ENCODE data around the gene ETV7.
A peak's percentile ranks its signal among the peaks of the same experiment; 100 is the strongest.
"Not testable (repeated sequence)": the region's sequence is repeated elsewhere in the genome, so short reads cannot be mapped to it uniquely, and the experiment has no call there.

Gene ETV7

DNA sequence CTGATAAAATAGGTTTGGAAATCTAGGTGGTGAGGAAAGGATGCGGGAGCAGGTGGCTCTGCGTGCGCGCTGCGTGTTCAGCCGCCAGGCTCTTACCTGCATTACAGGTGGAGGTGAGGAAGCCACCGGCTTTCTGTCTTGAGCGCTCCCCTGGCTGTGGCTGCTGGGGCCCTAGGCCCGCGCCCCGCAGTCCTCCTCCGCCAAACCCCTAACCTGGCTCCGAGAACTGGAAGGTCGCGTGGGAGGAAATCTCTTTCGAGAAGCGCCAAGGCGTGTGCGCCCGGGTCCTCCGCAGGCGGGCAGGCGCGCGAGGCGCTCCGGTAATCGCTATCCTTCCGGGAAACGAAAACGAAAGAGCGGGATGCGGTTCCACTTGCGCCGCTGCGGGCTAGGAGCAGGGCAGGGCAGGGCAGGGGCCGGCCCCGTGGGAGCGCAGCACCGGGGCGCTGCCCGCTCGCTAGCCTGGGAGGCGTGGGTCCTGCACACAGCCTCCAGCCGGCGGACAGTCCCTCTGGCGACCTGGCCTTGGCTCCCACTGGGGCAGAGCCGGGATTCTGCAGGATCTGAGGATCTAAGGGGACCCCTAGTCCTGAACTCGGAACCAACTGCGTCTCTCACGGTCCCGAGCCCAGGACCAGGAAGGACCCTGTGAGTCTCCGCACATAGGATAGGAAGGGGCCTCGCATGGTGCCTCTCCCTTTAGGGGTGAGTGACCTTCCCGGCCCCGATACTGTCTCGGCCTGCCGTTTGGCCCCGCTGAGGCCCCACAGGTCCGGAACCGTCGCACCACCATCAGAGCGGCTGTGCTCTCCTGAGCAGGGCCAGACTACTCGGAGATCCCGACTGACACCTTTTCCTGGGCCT lies at the start of gene ETV7:
ETV7 (minus strand) TSS at position 230 of the 864 bp plus-strand sequence; CDS start at position 102, 128 bp downstream.
- peak; percentile 18 to 35 for DNase-seq (ENCODE audit: low read depth in 2 of 2, low spot score in 1 of 2)

DNA sequence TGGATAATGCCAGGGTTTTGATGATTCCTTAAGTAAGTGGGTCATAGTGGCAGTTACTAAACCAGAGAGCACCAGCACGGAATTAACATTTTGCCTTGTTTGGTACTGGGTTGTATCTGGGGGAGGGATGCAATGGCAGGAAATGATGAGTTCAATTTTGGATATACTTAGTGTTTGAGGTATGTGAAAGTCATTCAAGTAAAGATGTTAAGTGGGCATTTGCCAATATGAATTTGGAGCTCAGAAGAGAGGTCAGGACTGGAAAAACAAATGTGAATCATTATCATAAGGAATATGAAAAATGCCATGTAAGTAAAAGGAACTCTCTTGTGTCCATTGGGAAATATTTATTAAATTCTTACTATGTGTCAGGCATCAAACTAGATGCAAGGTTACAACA lies 49.0 kb upstream of the ETV7 start:
- DNase-seq (ENCODE audit: low read depth in 2 of 2, low spot score in 1 of 2), result no peak

DNA sequence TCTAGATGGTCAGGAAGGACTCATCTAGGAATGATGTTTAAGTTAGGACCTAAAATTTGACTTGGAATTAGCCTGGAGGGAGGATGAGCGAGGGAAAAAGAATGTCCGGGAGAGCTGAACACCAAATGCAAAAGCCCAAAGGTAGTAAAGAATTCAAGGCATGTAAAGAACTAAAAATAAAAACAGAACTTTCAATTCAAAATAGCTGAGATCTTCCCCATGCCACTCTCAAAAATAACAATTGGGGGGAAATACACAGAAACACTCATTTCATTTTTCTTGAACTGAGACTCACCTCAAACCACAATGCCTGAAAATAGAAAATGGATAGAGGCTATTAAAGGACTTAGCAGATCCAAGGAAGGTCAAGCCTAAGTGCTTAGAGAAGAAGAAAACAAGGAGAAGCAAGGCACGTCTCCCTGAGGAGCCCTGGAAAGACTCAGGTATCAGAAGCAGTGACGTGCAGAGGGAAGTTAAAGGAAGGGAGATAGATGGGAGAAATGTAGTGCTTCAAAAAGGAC lies 44.7 kb upstream of the ETV7 start:
- no peak for DNase-seq (ENCODE audit: low read depth in 2 of 2, low spot score in 1 of 2)

DNA sequence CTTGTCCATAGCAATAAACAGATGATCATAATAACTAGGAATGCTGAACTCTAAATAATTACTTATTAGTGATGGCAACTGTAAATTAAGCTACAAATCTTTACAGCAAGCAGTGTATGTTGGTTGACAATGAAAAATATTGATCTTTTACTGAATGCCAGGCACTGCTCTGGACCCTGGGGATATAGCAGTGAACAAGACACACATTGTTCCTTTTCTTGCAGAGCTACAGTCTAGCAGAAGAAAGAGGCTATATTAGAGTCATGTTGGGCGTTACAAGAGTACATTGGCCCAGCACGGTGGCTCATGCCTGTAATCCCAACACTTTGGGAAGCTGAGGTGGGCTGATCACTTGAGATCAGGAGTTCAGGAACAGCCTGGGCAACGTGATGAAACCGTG lies 43.7 kb upstream of the ETV7 start:
- DNase-seq (ENCODE audit: low read depth in 2 of 2, low spot score in 1 of 2), result no peak

DNA sequence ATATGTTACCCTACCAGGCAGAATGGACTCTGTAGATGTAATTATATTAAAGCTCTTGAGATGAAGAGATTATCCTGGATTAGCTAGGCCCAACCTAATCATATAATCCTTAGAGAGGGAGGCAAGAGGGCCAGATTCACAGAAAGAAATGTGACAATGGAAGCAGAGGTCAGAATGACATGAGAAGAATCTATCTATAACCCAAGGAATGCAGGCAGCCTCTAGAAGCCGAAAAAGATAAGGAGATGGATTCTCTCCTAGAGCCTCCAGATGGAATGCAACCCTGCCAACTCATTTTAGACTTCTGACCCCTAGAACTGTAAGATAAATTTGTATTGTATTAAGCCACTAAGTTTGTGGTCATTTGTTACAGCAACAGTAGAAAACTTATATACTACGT lies 42.9 kb upstream of the ETV7 start:
- DNase-seq (ENCODE audit: low read depth in 2 of 2, low spot score in 1 of 2), result no peak

DNA sequence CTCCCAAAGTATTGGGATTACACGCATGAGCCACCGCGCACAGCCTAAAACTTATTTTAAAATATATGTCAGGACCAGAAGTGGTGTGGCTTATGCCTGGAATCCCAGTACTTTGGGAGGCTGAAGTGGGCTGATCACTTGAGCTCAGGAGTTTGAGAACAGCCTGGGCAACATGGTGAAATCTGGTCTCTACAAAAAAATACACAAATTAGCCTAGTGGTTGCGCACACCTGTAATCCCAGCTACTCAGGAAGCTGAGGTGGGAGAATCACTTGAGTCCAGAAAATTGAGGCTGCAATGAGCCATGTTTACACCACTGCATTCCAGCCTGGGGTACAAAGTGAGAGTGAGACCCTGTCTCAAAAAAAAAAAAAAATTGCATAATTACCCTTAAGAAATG lies 41.4 kb upstream of the ETV7 start:
- DNase-seq (ENCODE audit: low read depth in 2 of 2, low spot score in 1 of 2), result no peak

DNA sequence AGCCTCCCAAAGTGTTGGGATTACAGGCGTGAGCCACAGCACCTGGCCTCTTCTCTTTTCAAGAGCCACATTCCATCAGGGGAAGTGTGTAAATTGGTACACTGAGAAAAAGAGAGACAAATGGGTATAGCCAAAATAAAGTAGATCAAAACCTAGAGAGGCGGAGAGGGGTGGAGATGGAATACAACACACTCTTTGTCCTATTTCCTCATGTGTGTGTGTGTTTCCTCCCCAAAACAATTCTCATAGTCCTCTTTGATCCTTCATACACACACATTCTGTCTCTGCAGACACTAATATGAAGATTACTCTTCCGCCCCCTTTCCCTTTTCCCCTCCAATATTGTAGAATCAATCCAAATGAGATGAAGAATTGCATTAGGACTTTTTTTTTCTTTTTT lies 39.2 kb upstream of the ETV7 start:
- DNase-seq (ENCODE audit: low read depth in 2 of 2, low spot score in 1 of 2), result no peak

DNA sequence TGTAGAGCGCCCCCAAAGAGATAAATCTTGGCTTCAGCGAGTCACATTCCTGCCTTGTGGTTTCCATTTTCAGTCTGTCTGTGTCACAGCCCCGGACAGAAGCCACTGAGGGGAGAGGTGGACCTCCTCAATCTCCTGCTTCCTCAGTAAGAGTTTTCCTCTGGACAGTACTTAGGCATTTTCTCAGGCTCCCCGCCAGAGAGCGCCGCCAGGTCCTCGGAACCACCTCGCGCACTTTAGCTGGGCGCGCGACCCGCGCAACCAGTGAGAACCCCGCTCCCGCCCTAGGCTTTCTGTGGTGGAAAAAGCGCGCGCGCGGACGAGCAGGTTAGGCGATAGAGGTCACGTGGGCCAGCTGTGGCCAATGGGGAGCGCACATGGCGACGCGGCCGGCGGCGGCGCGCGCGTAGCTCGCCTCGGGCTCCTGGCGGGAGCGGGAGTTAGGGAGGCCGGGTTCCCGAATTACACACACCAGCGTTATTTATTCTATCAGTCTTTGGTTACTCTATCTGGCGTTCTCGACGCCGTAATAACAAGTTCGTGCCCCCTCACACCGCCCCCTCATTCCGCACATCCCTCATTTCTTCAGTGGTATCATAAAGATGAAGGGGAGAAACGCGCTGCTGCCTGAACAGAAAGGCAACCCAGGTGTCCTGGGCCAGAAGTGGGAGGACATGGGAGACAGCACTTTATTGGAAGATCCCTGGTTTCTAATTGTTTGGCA lies 35.8 kb upstream of the ETV7 start:
- peak; percentile 95 to 97 for DNase-seq (ENCODE audit: low read depth in 2 of 2, low spot score in 1 of 2)

DNA sequence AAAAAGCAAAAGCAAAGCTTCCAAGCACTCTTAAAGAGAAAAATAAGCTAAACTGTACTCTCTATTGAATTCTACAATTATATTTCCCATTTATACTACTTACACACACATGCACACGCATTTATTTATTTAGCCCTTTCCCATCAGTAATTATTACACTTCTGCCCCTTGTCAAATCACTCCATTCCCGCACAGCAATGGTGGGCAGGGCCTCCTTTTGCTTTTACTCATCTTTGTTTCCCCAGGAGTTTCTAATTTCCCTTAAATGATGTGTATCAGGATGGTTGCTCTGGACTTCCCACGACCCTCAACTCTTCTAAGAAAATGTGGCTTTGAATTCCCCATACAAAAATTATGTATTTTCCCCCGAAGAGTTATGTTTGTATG lies 35.2 kb upstream of the ETV7 start:
- DNase-seq (ENCODE audit: low read depth in 2 of 2, low spot score in 1 of 2), result no peak

DNA sequence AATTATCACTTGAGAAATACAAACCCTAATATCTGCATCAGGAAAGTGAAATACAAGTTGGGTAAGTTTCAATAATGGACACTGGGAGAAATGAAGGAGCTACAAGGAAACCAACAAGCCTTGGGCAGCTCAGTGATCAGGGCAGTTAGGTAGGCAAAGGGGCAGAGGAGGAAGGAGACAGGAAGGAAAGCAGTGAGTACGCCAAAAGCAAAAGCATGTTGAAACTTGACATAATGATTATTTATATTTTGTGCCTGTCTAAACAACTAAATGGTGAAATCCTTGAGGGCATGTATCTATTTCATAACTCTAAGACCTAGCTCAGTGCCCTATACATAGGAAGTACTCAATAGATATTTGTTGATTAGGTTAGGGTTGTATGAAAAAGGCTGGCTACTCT lies 31.8 kb upstream of the ETV7 start:
- no peak for DNase-seq (ENCODE audit: low read depth in 2 of 2, low spot score in 1 of 2)

DNA sequence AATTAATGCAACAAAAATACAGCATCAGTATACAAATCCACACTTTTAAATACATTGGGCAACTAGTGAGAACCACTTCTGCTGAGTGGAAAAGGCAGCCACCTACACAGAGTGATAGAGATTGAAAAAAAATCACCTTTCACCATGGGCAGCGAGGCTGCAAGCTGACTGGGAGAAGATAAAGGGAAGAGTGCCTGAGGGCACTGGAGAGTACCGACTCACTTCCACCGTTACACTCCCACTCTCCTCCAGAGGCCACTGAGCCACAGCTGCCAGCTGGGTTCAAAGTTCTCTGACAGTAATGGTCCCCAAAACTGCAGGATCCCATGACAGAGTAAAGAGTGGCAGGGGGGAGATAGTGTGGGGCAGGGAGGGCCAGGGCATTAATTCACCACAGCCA lies 31.1 kb upstream of the ETV7 start:
- no peak for DNase-seq (ENCODE audit: low read depth in 2 of 2, low spot score in 1 of 2)

DNA sequence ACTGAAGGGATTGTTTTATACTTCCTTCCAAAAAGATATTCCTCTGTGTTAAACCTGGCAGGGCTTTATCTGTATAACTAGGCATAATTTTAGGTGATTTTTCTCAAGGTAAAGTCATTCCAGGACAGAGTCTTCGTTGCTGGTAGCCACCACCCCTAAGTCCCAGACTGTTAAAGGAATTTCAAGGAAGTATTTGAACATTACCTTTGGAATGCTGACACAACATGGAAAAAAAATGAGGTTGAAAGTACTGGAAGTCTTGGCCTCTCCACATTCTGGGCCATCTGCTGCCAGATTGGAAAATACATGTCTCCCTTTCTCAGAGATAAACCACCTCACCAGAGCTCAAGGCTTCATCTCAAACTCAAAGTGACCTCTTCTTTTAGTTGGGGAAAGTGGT lies 27.0 kb upstream of the ETV7 start:
- DNase-seq (ENCODE audit: low read depth in 2 of 2, low spot score in 1 of 2), result no peak

DNA sequence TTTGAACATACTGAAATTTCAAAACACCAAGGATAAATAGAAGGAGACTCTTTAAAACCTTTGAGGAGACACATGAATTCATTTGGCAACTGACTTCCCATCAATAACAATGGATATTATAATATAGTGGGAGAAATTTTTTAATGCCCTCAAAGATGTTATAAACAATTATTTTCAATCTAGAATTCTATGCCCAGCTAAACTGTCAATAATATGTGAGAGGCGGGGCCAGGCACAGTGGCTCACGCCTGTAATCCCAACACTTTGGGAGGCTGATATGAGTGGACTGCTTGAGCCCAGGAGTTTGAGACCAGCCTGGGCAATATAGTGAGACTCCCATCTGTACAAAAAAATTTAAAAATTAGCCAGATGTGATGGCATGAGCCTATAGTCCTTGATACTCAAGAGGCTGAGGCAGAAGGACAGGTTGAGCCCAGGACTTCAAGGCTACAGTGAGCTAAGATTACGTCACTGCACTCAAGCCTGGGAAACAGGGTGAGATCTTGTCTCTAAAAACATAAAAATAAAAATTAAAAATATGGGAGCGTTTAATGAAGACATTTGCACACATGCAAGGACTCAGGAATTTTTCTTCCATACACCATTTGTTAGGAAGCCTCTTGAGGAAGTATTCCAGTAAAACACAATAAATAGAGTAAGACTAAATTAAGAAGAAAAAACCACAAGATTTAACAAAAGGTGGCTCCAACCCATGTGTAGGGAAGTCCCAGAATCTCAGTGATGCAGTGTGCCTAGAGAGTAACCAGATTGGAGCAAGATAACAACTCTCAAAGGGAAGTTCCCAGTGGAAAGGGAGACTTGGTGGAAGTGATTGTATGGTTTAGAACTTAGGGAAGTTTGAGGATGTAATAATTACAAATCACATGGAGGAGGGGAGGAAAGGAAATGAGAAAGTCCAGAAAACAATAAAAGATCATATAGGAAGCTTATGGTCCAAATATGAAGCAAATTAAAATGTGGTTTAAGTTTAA lies 26.3 kb upstream of the ETV7 start:
- no peak for DNase-seq (ENCODE audit: low read depth in 2 of 2, low spot score in 1 of 2)

DNA sequence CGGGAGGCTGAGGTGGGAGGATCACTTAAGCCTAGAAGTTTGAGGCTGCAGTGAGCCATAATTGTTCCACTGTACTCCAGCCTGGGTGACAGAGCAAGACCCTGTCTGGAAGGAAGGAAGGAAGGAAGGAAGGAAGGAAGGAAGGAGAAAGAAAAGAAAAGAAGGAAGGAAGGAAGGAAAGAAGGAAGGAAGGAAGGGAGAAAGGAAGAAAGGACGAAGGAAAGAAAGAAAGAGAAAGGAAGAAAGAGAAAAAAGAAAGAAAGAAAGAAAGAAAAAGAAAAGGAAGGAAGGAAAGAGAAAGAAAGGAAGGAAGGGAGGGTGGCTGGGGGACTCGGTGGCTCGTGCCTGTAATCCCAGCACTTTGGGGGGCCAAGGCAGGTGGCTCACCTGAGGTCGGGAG lies 22.2 kb upstream of the ETV7 start:
- not testable (repeated sequence) for DNase-seq (ENCODE audit: low read depth in 2 of 2, low spot score in 1 of 2)

DNA sequence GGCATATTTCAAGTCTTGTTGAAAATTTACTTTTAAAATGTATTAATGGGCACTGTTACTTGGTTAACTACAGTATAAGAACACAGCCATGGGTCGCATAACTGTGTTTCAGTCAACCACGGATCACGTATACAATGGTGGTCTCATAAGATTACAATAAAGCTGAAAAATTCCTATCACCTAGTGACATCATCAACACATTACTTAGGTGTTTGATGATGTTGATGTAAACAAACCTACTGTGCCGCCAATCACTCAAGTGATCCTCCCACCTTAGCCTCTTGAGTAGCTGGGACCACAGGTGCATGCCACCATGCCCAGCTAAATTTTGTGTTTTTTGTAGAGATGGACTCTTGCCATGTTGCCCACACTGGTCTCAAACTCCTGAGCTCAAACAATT lies 16.7 kb upstream of the ETV7 start:
- DNase-seq (ENCODE audit: low read depth in 2 of 2, low spot score in 1 of 2), result no peak

DNA sequence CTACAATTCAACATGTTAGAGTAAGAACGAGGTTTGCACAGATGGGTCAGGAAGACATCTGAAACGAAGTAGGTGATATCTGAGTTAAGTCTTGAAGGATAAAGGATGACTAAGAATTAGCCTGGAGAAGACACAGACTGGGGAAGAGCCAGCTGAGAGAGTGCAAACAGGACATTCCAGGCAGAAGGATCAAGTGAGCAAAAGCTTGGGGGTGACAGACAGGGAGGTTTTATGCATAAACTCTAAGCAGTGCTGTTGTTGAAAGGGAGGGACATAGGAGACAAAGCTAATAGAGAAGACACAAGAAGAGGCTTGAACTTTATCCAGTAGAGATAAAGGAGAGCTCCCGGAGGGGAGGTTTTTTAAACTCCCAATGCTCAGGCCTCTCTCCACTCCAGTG lies 15.0 kb upstream of the ETV7 start:
- DNase-seq (ENCODE audit: low read depth in 2 of 2, low spot score in 1 of 2), result no peak

DNA sequence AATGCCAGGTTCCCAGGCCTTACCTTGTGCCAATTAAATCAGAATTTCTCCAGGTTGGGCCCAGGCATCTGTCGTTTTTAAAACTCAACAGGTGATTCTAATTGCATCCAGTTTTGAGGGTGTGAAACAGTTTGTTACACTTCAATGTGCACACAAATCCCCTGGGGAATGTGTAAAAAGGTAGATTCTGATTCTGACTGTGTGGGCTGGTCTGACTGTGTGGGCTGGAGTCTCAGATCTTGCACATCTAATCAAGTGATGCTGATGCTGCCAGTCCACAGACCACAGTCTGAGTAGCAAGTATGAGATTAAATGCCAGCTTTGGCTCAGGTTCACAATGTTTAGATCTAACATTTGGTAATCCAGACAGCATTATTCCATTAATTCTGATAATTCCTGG lies 12.5 kb upstream of the ETV7 start:
- DNase-seq (ENCODE audit: low read depth in 2 of 2, low spot score in 1 of 2), result no peak

DNA sequence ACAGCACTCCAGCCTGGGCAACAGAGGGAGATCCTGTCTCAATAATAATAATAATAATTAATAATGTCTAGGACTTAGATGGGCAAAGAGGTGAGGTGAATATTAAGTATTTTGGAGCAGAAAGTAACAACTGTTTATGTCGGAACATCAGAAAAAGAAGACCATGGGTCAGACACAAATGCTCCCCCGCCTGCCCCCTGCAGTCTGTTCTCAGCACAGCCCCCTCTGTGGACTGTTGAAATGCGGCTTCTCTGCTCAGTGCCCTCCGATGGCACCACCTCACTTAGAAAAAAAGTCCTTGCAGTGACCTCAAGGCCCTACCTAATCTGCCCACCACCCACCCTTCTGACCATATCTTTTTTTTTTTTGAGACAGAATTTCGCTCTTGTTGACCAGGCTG lies 5.2 kb upstream of the ETV7 start:
- DNase-seq (ENCODE audit: low read depth in 2 of 2, low spot score in 1 of 2), result no peak

DNA sequence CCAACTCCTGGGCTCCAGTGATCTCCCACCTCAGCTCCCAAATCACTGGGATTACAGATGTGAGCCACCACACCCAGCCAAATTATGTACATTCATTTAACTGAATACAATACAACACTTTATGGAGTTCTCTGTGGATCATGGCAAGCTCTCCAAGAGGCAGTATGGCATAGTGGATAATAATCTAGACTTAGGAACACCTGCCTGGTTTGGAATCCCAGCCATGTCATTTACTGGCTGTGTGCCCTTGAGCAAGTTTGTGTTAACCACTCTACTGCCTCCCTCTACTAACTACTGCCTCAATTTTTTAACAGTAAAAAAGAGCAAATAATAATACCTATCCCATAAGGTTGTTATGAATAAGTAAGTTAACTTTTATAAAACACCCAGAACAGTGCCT lies 1.9 kb upstream of the ETV7 start:
- DNase-seq (ENCODE audit: low read depth in 2 of 2, low spot score in 1 of 2), result no peak

DNA sequence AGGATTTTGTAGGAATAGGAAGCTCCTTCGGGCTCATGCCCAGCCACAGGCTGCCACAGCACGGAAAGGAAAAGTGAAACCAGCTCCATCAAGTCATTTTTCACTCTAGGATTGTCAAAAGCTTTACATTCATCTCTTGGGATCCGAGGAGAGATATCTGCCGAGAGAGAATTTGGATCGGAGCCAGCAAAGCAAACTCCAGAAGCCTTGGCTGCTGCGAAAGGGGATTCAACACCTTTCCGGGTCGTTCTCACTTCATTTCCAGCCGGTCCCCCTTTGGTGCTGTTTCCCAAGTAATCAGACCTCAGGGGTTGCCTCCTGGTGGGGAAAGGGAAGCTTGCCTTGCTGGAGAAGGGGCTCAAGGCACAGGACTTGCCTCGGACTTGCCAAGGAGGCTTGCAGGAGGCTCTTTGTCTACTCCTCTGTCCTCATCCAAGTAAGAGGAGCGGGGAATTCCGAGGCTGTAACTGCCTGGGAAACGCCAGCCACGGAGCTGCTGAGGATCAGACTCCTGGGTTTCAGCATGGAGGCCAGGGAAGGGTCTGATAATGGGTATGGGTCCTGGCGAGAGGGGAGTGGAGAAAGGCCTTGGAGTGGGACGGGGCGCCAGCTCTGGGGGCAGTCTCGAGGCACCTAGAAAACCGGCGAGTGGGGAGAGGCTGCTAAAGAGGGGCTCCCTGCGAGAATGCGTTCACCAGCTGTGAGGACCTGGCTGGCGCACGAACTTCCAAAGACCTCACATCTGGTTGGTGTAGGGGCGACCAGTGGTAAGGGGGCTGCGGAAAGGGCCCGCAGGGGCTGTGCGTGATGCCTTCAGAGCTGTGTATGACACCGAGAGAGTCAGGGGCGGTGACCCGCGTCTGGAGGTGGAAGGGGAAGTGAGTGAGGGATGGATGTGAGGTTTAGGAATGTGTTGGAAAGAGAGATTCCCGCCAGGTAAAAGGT lies 702 bp downstream of the ETV7 start:
- DNase-seq (ENCODE audit: low read depth in 2 of 2, low spot score in 1 of 2), result no peak

Data from stimulated activated CD8-positive, alpha-beta memory T cell treated with anti-CD3 and anti-CD28 coated beads, Interleukin-4, amount 100 ng/mL, for 4 hours (primary cell).